C4-2B (cell line): ENCODE measurements around the gene UPP1.

Experiments
- CTCF ChIP-seq: fragments of 450-650 bp; conservative IDR thresholded peaks from 2 replicates; pipeline ENCODE4 v1.5.1; 2017; ENCODE audit warnings: mild to moderate bottlenecking
- ZFX ChIP-seq: fragments of 450-650 bp; IDR thresholded peaks from 2 replicates; pipeline ENCODE4 v1.6.1; 2017

GRCh38 chr7:48110868-48111267 is 21.8 kb downstream of the UPP1 start:
- TF ChIP-seq CTCF = no peak
- no peak for TF ChIP-seq ZFX
